Measurements from ENCODE around the gene PTPRJ.

GRCh38 chr11:48006301-48006992 is 26.1 kb downstream of the PTPRJ start:
- TF ChIP-seq EZH2phosphoT487 (IDR thresholded peaks at IDR 0.05; ENCODE audit: insufficient read depth, low read depth) (no peak), EZH2 (IDR thresholded peaks at IDR 0.05; ENCODE audit: insufficient read depth, poor library complexity, severe bottlenecking) (no peak)
